ENCODE results near the gene ALK. TPM values are rescaled to one million over a fixed set of nuclear protein-coding genes. Genes with fewer than 3 reads are reported as not detected.

The ALK gene
- total RNA-seq, 1 experiment from 2014 or later = not detected

- Histone ChIP-seq H3K23ac (ENCODE audit: insufficient read length, low read depth, low read length) (no peak overlapping the region), H4K20me1 (ENCODE audit: control insufficient read depth, insufficient read depth, insufficient read length) (no peaks in the 10 kb centered on the region), H2BK120ac (ENCODE audit: low read depth, low read length, poor library complexity, severe bottlenecking) (no peak overlapping the region), H3K4me1 (ENCODE audit: insufficient read depth, low read length) (no peaks in the 10 kb centered on the region), H2BK12ac (ENCODE audit: insufficient read length, low read depth, low read length) (no peak overlapping the region), H3K18ac (ENCODE audit: insufficient read length, low read depth, low read length) (no peak overlapping the region), H3K4me2 (ENCODE audit: insufficient read depth, insufficient read length, low read length) (no peak overlapping the region), H3K9me3 (ENCODE audit: control insufficient read depth, low read depth, low read length) (no peaks in the 10 kb centered on the region), H3T11ph (ENCODE audit: low read length) (no peak overlapping the region), H2AK5ac (ENCODE audit: insufficient read length, low read length) (no peak overlapping the region), H3K56ac (ENCODE audit: insufficient read length, low read depth, low read length) (no peak overlapping the region), H3K23me2 (ENCODE audit: insufficient read length, low read depth, low read length, poor library complexity, severe bottlenecking) (no peaks in the 10 kb centered on the region), H3K14ac (ENCODE audit: insufficient read depth, low read length) (no peak overlapping the region), H2BK5ac (ENCODE audit: insufficient read length, low read length) (no peak overlapping the region), H3K79me1 (ENCODE audit: insufficient read depth, low read depth, low read length, poor library complexity, severe bottlenecking) (no peaks in the 10 kb centered on the region), H3K27ac (ENCODE audit: insufficient read length, low read depth, low read length) (no peak overlapping the region), H2AFZ (ENCODE audit: low read length) (no peak overlapping the region), H3K79me2 (ENCODE audit: insufficient read depth, low read length) (no peaks in the 10 kb centered on the region), H3K27me3 (ENCODE audit: insufficient read depth, low read length) (no peaks in the 10 kb centered on the region), H2BK20ac (ENCODE audit: low read depth, low read length, poor library complexity, severe bottlenecking) (no peak overlapping the region), H2BK15ac (ENCODE audit: low read depth, low read length) (no peak overlapping the region), H4K8ac (replicated peaks; ENCODE audit: insufficient read length, low read depth, low read length) (no peak overlapping the region), H3K4ac (ENCODE audit: low read depth, low read length) (no peak overlapping the region), H4K5ac (ENCODE audit: insufficient read length, low read depth, low read length) (no peak overlapping the region), H3K9ac (ENCODE audit: extremely low read depth, insufficient read length, low read length) (no peak overlapping the region), H4K91ac (ENCODE audit: insufficient read length, low read depth, low read length) (no peak overlapping the region)
- no peaks in the 10 kb centered on the region for H3K36me3 Mint-ChIP-seq (ENCODE audit: insufficient read depth in 1 of 3, low read depth in 3 of 3)
- H3K4me3 Mint-ChIP-seq = no peak overlapping the region
- WGBS (ENCODE audit: extremely low coverage, insufficient read length, low lambda C conversion rate) = no CpG with 5 or more reads among the region's 3 CpGs
- H3K27ac Mint-ChIP-seq = no peak overlapping the region
- H3K27me3 Mint-ChIP-seq (ENCODE audit: low read depth) = no peaks in the 10 kb centered on the region; the same call in 1 of the 2 replicates
- no peak for DNase-seq
- 0 out of 4 replicates have a peak, but pooled peaks cover 0 to 2% of the 10 kb centered on the region in 2 experiments for H3K4me1 Mint-ChIP-seq
- TF ChIP-seq CTCF (conservative IDR thresholded peaks at IDR 0.05) = no peak
- H3K9me3 Mint-ChIP-seq = no peaks in the 10 kb centered on the region
Observed at GRCh38 chr2:29655391-29656086, 265.8 kb downstream of the ALK start.
